22Rv1 (cell line): Measurements from ENCODE around the gene RBM20.

Experiments
- ZFX ChIP-seq: fragments of 450-650 bp; IDR thresholded peaks from 2 replicates; pipeline ENCODE4 v1.6.1; 2017; ENCODE audit warnings: antibody characterized with exemption, borderline replicate concordance
- TF ChIP-seq, protein P1 (sequence below): fragments of 450-650 bp; IDR thresholded peaks from 2 replicates; pipeline ENCODE4 v1.5.1; 2017; ENCODE audit warnings: mild to moderate bottlenecking

DNA sequence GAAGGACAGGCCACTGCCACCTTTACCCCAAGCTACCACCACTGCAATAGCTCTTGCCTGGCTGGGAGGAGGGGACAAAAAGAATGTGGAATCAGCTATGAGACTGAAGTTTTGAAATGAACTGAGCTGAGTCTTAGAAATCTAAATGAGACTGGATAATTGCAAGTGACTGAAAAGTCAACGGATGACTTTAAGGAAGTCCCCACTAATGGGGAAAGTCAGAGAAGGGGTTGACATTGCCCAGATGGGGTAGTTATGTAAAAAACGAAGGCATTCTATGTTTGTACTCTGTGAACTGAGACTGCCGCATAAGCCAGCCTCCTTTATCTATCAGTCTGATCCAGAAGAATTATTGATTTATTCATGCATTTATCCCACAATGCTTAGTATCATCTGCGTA is 67.2 kb downstream of the RBM20 start:
- TF ChIP-seq, protein P1, sequence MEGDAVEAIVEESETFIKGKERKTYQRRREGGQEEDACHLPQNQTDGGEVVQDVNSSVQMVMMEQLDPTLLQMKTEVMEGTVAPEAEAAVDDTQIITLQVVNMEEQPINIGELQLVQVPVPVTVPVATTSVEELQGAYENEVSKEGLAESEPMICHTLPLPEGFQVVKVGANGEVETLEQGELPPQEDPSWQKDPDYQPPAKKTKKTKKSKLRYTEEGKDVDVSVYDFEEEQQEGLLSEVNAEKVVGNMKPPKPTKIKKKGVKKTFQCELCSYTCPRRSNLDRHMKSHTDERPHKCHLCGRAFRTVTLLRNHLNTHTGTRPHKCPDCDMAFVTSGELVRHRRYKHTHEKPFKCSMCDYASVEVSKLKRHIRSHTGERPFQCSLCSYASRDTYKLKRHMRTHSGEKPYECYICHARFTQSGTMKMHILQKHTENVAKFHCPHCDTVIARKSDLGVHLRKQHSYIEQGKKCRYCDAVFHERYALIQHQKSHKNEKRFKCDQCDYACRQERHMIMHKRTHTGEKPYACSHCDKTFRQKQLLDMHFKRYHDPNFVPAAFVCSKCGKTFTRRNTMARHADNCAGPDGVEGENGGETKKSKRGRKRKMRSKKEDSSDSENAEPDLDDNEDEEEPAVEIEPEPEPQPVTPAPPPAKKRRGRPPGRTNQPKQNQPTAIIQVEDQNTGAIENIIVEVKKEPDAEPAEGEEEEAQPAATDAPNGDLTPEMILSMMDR, result no peak
- no peak for TF ChIP-seq ZFX
